ENCODE data around the gene WDFY4. TPM values are rescaled to one million over a fixed set of nuclear protein-coding genes. Genes with fewer than 3 reads are reported as not detected.

WDFY4 gene
- total and polyA plus RNA-seq, 2 of the 4 experiments (the other 2 are of a cell fraction), result not detected

DNA sequence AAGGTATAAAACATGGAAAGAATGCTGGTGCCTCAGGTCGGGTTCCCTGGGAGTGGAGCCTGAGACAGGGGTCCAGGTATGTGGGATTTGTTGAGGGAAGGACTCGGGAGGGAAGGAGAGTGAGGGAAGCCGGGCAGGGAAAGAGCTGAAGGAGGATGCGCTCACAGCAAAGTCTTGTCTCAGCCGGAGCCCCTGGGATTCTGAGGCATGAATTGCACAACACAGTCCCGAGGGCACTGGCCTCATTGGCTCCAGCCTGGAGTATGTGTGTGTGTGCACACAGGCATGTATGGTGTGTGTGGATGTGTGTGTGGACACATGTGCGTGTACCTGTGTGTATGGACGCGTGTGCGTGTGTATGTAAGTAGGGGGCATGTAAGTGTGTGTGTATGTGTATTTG, 87.4 kb downstream of the WDFY4 start:
- Histone ChIP-seq H2BK15ac (ENCODE audit: low read depth, low read length) (no peak overlapping the region), H3K36me3 (ENCODE audit: control insufficient read depth, insufficient read depth, low read length) (no peaks in the 10 kb centered on the region), H3K4ac (ENCODE audit: low read depth, low read length) (no peak overlapping the region), H4K91ac (ENCODE audit: insufficient read depth, low read depth, low read length) (no peak overlapping the region), H4K5ac (ENCODE audit: low read depth, low read length) (no peak overlapping the region), H2AK5ac (ENCODE audit: low read depth, low read length) (no peak overlapping the region), H3K4me1 (ENCODE audit: control insufficient read depth, insufficient read depth, low read length) (no peaks in the 10 kb centered on the region), H2AFZ (replicated peaks; ENCODE audit: low read length, poor library complexity) (no peak overlapping the region), H3K56ac (ENCODE audit: extremely low read depth, insufficient read depth, low read length) (no peak overlapping the region), H3K9me1 (ENCODE audit: insufficient read depth, low read length) (no peaks in the 10 kb centered on the region), H2AK9ac (replicated peaks; ENCODE audit: low read depth, low read length, poor library complexity) (peak overlapping the region; percentile 44), H3K18ac (ENCODE audit: low read depth, low read length) (no peak overlapping the region), H3K4me2 (ENCODE audit: low read depth, low read length) (no peak overlapping the region), H3K23ac (ENCODE audit: low read depth, low read length) (no peak overlapping the region), H3K14ac (replicated peaks; ENCODE audit: low read depth, low read length) (no peak overlapping the region), H2BK20ac (ENCODE audit: low read depth, low read length) (no peak overlapping the region), H3K27ac (ENCODE audit: insufficient read depth, low read length) (no peak overlapping the region), H2BK120ac (ENCODE audit: low read depth, low read length) (no peak overlapping the region), H3K4me3 (ENCODE audit: insufficient read depth, low read depth, low read length) (no peak overlapping the region), H3K9me3 (ENCODE audit: control insufficient read depth, insufficient read depth, low read length) (no peaks in the 10 kb centered on the region), H3K79me1 (ENCODE audit: low read depth in 1 of 2, low read length in 2 of 2) (no peaks in the 10 kb centered on the region), H3K9ac (ENCODE audit: low read depth, low read length) (no peak overlapping the region), H3K27me3 (ENCODE audit: control insufficient read depth, insufficient read depth, low read length) (peaks cover 4% of the 10 kb centered on the region), H2BK5ac (ENCODE audit: low read depth, low read length, poor library complexity, severe bottlenecking) (no peak overlapping the region), H4K20me1 (ENCODE audit: insufficient read depth, low read length) (no peaks in the 10 kb centered on the region), H4K8ac (ENCODE audit: low read depth in 2 of 2, low read length in 2 of 2) (no peak overlapping the region)
- in situ Hi-C loops (cut with MboI; ENCODE audit: low sequenced_read_pairs), result no loop called here
- no peak for ATAC-seq (ENCODE audit: low read depth)
- TF ChIP-seq POLR2A (IDR thresholded peaks at IDR 0.05; ENCODE audit: low read depth, low read length), result no peak
- TF ChIP-seq, protein P1, sequence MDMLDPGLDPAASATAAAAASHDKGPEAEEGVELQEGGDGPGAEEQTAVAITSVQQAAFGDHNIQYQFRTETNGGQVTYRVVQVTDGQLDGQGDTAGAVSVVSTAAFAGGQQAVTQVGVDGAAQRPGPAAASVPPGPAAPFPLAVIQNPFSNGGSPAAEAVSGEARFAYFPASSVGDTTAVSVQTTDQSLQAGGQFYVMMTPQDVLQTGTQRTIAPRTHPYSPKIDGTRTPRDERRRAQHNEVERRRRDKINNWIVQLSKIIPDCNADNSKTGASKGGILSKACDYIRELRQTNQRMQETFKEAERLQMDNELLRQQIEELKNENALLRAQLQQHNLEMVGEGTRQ (IDR thresholded peaks at IDR 0.05; ENCODE audit: low read depth, low read length), result no peak
- TF ChIP-seq, protein P2, sequence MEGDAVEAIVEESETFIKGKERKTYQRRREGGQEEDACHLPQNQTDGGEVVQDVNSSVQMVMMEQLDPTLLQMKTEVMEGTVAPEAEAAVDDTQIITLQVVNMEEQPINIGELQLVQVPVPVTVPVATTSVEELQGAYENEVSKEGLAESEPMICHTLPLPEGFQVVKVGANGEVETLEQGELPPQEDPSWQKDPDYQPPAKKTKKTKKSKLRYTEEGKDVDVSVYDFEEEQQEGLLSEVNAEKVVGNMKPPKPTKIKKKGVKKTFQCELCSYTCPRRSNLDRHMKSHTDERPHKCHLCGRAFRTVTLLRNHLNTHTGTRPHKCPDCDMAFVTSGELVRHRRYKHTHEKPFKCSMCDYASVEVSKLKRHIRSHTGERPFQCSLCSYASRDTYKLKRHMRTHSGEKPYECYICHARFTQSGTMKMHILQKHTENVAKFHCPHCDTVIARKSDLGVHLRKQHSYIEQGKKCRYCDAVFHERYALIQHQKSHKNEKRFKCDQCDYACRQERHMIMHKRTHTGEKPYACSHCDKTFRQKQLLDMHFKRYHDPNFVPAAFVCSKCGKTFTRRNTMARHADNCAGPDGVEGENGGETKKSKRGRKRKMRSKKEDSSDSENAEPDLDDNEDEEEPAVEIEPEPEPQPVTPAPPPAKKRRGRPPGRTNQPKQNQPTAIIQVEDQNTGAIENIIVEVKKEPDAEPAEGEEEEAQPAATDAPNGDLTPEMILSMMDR (conservative IDR thresholded peaks at IDR 0.05; ENCODE audit: low read depth, low read length), result no peak
- no peak for TF ChIP-seq MAZ (IDR thresholded peaks at IDR 0.05; ENCODE audit: borderline replicate concordance, low read depth, low read length)
- TF ChIP-seq MAFK (IDR thresholded peaks at IDR 0.05; ENCODE audit: low read depth, low read length), result no peak
- TF ChIP-seq MXI1 (IDR thresholded peaks at IDR 0.05; ENCODE audit: borderline replicate concordance, low read depth, low read length), result no peak
- no peak for TF ChIP-seq RFX5 (IDR thresholded peaks at IDR 0.05; ENCODE audit: low read depth, low read length)
- TF ChIP-seq CHD1 (IDR thresholded peaks at IDR 0.05; ENCODE audit: low read depth, low read length), result no peak
- TF ChIP-seq RAD21 (IDR thresholded peaks at IDR 0.05; ENCODE audit: low read length), result no peak
- no peak for TF ChIP-seq BHLHE40 (IDR thresholded peaks at IDR 0.05; ENCODE audit: low read depth, low read length)
- TF ChIP-seq, protein P3, sequence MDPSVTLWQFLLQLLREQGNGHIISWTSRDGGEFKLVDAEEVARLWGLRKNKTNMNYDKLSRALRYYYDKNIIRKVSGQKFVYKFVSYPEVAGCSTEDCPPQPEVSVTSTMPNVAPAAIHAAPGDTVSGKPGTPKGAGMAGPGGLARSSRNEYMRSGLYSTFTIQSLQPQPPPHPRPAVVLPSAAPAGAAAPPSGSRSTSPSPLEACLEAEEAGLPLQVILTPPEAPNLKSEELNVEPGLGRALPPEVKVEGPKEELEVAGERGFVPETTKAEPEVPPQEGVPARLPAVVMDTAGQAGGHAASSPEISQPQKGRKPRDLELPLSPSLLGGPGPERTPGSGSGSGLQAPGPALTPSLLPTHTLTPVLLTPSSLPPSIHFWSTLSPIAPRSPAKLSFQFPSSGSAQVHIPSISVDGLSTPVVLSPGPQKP (IDR thresholded peaks at IDR 0.05; ENCODE audit: borderline replicate concordance, low read depth, low read length), result no peak
- TF ChIP-seq NFE2L2 (IDR thresholded peaks at IDR 0.05; ENCODE audit: low read depth, low read length), result no peak
- TF ChIP-seq SMC3 (IDR thresholded peaks at IDR 0.05; ENCODE audit: low read depth, low read length), result no peak
- no peak for TF ChIP-seq CEBPB (IDR thresholded peaks at IDR 0.05; ENCODE audit: low read depth, low read length)
- ChIA-PET POLR2A (ENCODE audit: unreplicated experiment) (no interaction called here), CTCF (no interaction called here)
- intact Hi-C loops (cut with micrococcal nuclease), result no loop called here
- 39% methylated on average over 4 of the region's 10 CpGs; no CpG with 5 or more reads in 1 of the 2 experiments for WGBS, 2 experiments (ENCODE audit: extremely low coverage in 2 of 2, insufficient read length in 1 of 2)
- dilution Hi-C loops (cut with HindIII; ENCODE audit: low sequenced_read_pairs, unreplicated experiment), result no loop called here
- no peak for DNase-seq
- BruUV-seq (replicated peaks), result no TSS peak

All from IMR-90 (cell line).